SU-DHL-6 (cell line): ENCODE results near the gene TRAPPC10.

Experiments
- H2AFZ ChIP-seq: fragments of 200-600 bp; sonication (generic); 2 replicates; pipeline ENCODE4 v1.6.1; 2014; ENCODE audit warnings: low read depth, mild to moderate bottlenecking, moderate library complexity, mixed read lengths, antibody characterized with exemption, low read length; ENCODE audit not compliant: severe bottlenecking
- H3F3A ChIP-seq: fragments of 200-600 bp; shearing (Covaris generic); 2 replicates; pipeline ENCODE4 v1.6.0; 2016; ENCODE audit warnings: antibody characterized with exemption, mild to moderate bottlenecking; ENCODE audit not compliant: insufficient read depth
- H3K27ac ChIP-seq: fragments of 200-600 bp; sonication (generic); 2 replicates; pipeline ENCODE4 v1.5.1; 2016; ENCODE audit warnings: low read depth, mild to moderate bottlenecking, low read length, moderate library complexity, mixed read lengths
- H3K27me3 ChIP-seq: fragments of 200-600 bp; sonication (generic), shearing (Covaris generic); 2 replicates; pipeline ENCODE4 v1.6.0; 2014; ENCODE audit warnings: mild to moderate bottlenecking, low read length
- H3K36me3 ChIP-seq: fragments of 200-600 bp; sonication (generic); 2 replicates; pipeline ENCODE4 v1.6.1; 2014; ENCODE audit warnings: mild to moderate bottlenecking, low read length, mixed read lengths
- H3K4me2 ChIP-seq: fragments of 300-600, 200-600 bp; shearing (Covaris generic), sonication (generic); 2 replicates; pipeline ENCODE4 v1.6.0; 2014; ENCODE audit warnings: low read length, low read depth, mild to moderate bottlenecking; ENCODE audit not compliant: poor library complexity, severe bottlenecking
- H3K4me3 ChIP-seq: fragments of 200-600 bp; sonication (generic); 2 replicates; pipeline ENCODE4 v1.5.1; 2014; ENCODE audit warnings: antibody characterized with exemption, low read length, mild to moderate bottlenecking, mixed read lengths; ENCODE audit not compliant: insufficient read depth, poor library complexity, severe bottlenecking
- H3K79me2 ChIP-seq: fragments of 200-600 bp; sonication (generic); 2 replicates; pipeline ENCODE4 v1.6.1; 2014; ENCODE audit warnings: mild to moderate bottlenecking, low read length, moderate library complexity; ENCODE audit not compliant: insufficient read depth
- H3K9ac ChIP-seq: fragments of 200-600 bp; sonication (generic); 2 replicates; pipeline ENCODE4 v1.7.0; 2014; ENCODE audit warnings: mild to moderate bottlenecking, low read length
- H3K9me2 ChIP-seq: fragments of 200-600 bp; sonication (generic); replicated peaks from 2 replicates; pipeline ENCODE4 v1.6.1; 2014; ENCODE audit warnings: low read length; ENCODE audit not compliant: insufficient read depth
- H3K9me3 ChIP-seq: fragments of 200-600 bp; sonication (generic); 2 replicates; pipeline ENCODE4 v1.6.1; 2014; ENCODE audit warnings: low read length, mixed read lengths; ENCODE audit not compliant: insufficient read depth
- H4K20me1 ChIP-seq: fragments of 200-600 bp; sonication (generic); 2 replicates; pipeline ENCODE4 v1.6.1; 2014; ENCODE audit warnings: low read depth, mild to moderate bottlenecking, antibody characterized with exemption, low read length, moderate library complexity, mixed read lengths
- CTCF ChIP-seq: fragments of 200-600 bp; sonication (generic); IDR thresholded peaks from one replicate; pipeline ENCODE4 v1.5.1; 2017; ENCODE audit warnings: antibody characterized with exemption, mild to moderate bottlenecking, low read length, moderate library complexity; ENCODE audit not compliant: insufficient read depth, poor library complexity, severe bottlenecking
- EZH2phosphoT487 ChIP-seq: fragments of 200-600 bp; sonication (generic), shearing (Covaris generic); conservative IDR thresholded peaks from 2 replicates; pipeline ENCODE4 v1.6.1; 2018; ENCODE audit warnings: mild to moderate bottlenecking, antibody characterized with exemption, low read length, moderate library complexity, mixed read lengths

The TRAPPC10 gene

GRCh38 chr21:44071359-44072104 lies 59.4 kb downstream of the TRAPPC10 start:
- no peak overlapping the region for H3K4me3 ChIP-seq
- no peaks in the 10 kb centered on the region for H3F3A ChIP-seq
- H3K4me2 ChIP-seq: no peak overlapping the region
- H3K27ac ChIP-seq: no peak overlapping the region
- H3K9ac ChIP-seq: no peak overlapping the region
- H3K79me2 ChIP-seq: no peaks in the 10 kb centered on the region
- TF ChIP-seq CTCF (no peak), EZH2phosphoT487 (no peak)
- no peaks in the 10 kb centered on the region for H3K27me3 ChIP-seq
- peaks cover 10% of the 10 kb centered on the region; the same call in 1 of the 2 replicates for H3K36me3 ChIP-seq
- H2AFZ ChIP-seq: no peak overlapping the region
- H3K9me3 ChIP-seq: no peaks in the 10 kb centered on the region
- H3K9me2 ChIP-seq: no peaks in the 10 kb centered on the region
- no peaks in the 10 kb centered on the region; the same call in 1 of the 2 replicates for H4K20me1 ChIP-seq

- H3K9me3 ChIP-seq: no peaks in the 10 kb centered on the region
- H3K36me3 ChIP-seq: peaks cover 16% of the 10 kb centered on the region; the same call in 1 of the 2 replicates
- H3K27me3 ChIP-seq: no peaks in the 10 kb centered on the region
- no peak overlapping the region for H3K4me3 ChIP-seq
- no peaks in the 10 kb centered on the region; the same call in 1 of the 2 replicates for H4K20me1 ChIP-seq
- H3K9ac ChIP-seq: no peak overlapping the region
- TF ChIP-seq CTCF (no peak), EZH2phosphoT487 (no peak)
- no peaks in the 10 kb centered on the region for H3K9me2 ChIP-seq
- H3F3A ChIP-seq: no peaks in the 10 kb centered on the region
- H3K79me2 ChIP-seq: no peaks in the 10 kb centered on the region
- H3K27ac ChIP-seq: no peak overlapping the region
- H3K4me2 ChIP-seq: no peak overlapping the region
- H2AFZ ChIP-seq: no peak overlapping the region
These were observed 60.0 kb downstream of the TRAPPC10 start for GRCh38 chr21:44072111-44072510.

GRCh38 chr21:44074315-44074958 lies 62.3 kb downstream of the TRAPPC10 start:
- H2AFZ ChIP-seq: no peak overlapping the region
- no peaks in the 10 kb centered on the region for H4K20me1 ChIP-seq
- H3K9me2 ChIP-seq: no peaks in the 10 kb centered on the region
- H3K4me3 ChIP-seq: no peak overlapping the region
- H3K9ac ChIP-seq: no peak overlapping the region
- H3K4me2 ChIP-seq: no peak overlapping the region
- TF ChIP-seq CTCF (no peak), EZH2phosphoT487 (no peak)
- H3K36me3 ChIP-seq: peaks cover 24% of the 10 kb centered on the region; the same call in 1 of the 2 replicates
- H3K27ac ChIP-seq: no peak overlapping the region
- no peaks in the 10 kb centered on the region for H3K27me3 ChIP-seq
- no peaks in the 10 kb centered on the region for H3F3A ChIP-seq
- H3K79me2 ChIP-seq: no peaks in the 10 kb centered on the region
- H3K9me3 ChIP-seq: no peaks in the 10 kb centered on the region
